NAMALWA (cell line): ENCODE measurements around the gene CFI.
"Not testable (repeated sequence)": the region's sequence is repeated elsewhere in the genome, so short reads cannot be mapped to it uniquely, and the experiment has no call there.

Source experiments
- DNase-seq: peaks from one replicate; pipeline ENCODE4 v3.0.0-alpha.2; 2015; ENCODE audit warnings: low spot score

CFI gene

GRCh38 chr4:109795059-109795458 lies 6.7 kb downstream of the CFI start:
- no peak for DNase-seq

GRCh38 chr4:109787807-109788206 lies 14.0 kb downstream of the CFI start:
- no peak for DNase-seq

- DNase-seq: no peak
These were observed 15.0 kb downstream of the CFI start for GRCh38 chr4:109786846-109787245.

GRCh38 chr4:109782092-109782491 lies 19.7 kb downstream of the CFI start:
- DNase-seq: not testable (repeated sequence)

- no peak for DNase-seq
These were observed 36.9 kb downstream of the CFI start for GRCh38 chr4:109764789-109765402.

GRCh38 chr4:109764376-109764775 lies 37.4 kb downstream of the CFI start:
- DNase-seq: no peak

- no peak for DNase-seq
These were observed 41.1 kb downstream of the CFI start for GRCh38 chr4:109760682-109761081.

- DNase-seq: no peak
These were observed 46.1 kb downstream of the CFI start for GRCh38 chr4:109755656-109756055.

- no peak for DNase-seq
These were observed 47.5 kb downstream of the CFI start for GRCh38 chr4:109754093-109754857.

GRCh38 chr4:109752525-109752924 lies 49.3 kb downstream of the CFI start:
- DNase-seq: no peak

GRCh38 chr4:109751852-109752251 lies 49.9 kb downstream of the CFI start:
- DNase-seq: no peak

GRCh38 chr4:109750652-109751244 lies 51.1 kb downstream of the CFI start:
- DNase-seq: no peak

GRCh38 chr4:109749388-109750082 lies 52.3 kb downstream of the CFI start:
- DNase-seq: no peak

GRCh38 chr4:109748114-109748513 lies 53.7 kb downstream of the CFI start:
- no peak for DNase-seq

- no peak for DNase-seq
These were observed 55.1 kb downstream of the CFI start for GRCh38 chr4:109746728-109747127.

- no peak for DNase-seq
These were observed 56.0 kb downstream of the CFI start for GRCh38 chr4:109745830-109746229.

GRCh38 chr4:109739547-109739946 lies 62.3 kb downstream of the CFI start:
- no peak for DNase-seq

- DNase-seq: no peak
These were observed 63.5 kb downstream of the CFI start for GRCh38 chr4:109738104-109738872.

GRCh38 chr4:109735566-109736365 lies 66.0 kb downstream of the CFI start:
- no peak for DNase-seq

- DNase-seq: no peak
These were observed 68.1 kb downstream of the CFI start for GRCh38 chr4:109733728-109734127.
